ENCODE results near the gene MLLT3.

DNA sequence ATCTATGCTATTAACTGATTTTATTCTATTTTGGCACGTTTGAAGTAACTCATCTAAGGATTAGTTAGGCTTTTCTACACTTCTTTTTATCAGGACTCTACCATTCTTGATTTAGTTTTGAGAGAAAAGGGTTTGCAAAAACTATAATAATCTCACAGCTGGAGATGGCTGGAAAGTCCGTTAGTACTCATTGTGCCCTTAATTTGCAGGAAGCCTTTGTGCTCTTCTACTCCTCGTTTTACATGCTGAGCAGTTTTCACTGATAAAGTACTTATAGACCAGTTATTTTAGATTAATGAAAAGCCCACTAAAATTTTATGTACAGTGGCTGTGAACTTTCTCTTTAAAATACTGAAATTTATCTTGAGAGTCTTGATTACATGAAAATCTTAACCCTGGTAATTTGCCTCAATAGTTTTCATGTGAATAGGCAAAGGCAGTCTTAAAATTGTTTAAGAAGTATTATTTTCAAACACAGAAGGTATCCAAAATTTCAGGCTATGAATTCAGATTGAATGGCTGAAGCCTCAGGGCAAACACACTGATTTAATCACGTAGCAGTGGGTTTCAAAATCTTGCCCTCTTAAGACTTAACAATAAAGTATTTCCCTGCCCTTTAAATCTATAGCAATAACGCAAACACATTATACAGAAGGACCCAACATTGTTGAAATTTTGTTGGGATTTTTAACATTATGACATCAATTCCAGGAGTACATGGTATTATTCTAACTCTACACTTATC, 18.6 kb downstream of the MLLT3 start:
- TF ChIP-seq, protein P1, sequence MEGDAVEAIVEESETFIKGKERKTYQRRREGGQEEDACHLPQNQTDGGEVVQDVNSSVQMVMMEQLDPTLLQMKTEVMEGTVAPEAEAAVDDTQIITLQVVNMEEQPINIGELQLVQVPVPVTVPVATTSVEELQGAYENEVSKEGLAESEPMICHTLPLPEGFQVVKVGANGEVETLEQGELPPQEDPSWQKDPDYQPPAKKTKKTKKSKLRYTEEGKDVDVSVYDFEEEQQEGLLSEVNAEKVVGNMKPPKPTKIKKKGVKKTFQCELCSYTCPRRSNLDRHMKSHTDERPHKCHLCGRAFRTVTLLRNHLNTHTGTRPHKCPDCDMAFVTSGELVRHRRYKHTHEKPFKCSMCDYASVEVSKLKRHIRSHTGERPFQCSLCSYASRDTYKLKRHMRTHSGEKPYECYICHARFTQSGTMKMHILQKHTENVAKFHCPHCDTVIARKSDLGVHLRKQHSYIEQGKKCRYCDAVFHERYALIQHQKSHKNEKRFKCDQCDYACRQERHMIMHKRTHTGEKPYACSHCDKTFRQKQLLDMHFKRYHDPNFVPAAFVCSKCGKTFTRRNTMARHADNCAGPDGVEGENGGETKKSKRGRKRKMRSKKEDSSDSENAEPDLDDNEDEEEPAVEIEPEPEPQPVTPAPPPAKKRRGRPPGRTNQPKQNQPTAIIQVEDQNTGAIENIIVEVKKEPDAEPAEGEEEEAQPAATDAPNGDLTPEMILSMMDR (IDR thresholded peaks at IDR 0.05 in 8 of 11, conservative IDR thresholded peaks at IDR 0.05 in 3 of 11) = no peak
- no peak for TF ChIP-seq POLR2A (IDR thresholded peaks at IDR 0.05)

All from spleen (tissue), 7 donors.